PC-9 (cell line): ENCODE data around the gene HSPA12B.

Source experiments
- CTCF ChIP-seq: fragments of 200-600 bp; sonication (generic); conservative IDR thresholded peaks from 2 replicates; pipeline ENCODE4 v1.6.1; 2017; ENCODE audit warnings: mixed run types, antibody characterized with exemption, mild to moderate bottlenecking, moderate library complexity
- EZH2 ChIP-seq: fragments of 200-600 bp; sonication (generic); IDR thresholded peaks from 2 replicates; pipeline ENCODE4 v1.8.0; 2017; ENCODE audit warnings: antibody characterized with exemption, low read depth

DNA sequence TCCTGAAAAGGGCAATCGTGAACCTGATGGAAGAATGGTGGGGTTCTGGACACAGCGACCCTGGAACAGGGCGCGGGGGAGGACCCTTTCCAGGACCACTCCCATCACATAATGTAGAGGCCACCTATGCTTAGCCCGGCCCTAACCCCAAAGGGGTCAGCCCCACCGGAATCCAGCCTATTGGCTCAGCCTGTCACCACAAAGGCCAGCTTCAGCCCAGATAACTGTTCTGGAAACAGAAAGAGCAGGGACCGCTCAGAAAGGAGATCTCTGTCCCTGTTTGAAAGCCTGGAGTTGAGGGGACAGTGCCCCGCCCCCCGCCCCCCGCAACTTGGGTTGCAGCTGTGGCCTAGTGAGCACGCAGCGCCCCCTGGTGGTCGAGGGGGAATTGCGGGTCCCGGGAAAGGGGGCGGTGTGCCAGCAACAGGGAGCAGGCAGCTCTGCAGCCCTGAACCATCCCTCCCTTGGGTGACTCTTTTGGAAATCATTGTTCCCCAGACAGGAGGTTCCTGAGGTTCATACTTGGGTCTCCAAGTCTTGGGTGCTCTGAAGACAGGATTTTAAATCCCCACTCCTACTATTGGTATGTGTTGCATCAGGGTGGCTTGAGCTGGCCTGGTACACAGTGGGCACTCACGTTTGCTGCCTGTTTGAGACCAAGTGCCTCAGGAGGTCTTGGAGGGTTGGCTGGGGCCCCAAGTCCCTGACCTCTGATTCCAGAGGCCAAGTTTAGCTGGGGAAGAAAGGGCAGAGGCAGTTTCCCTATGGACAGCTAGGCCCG, 21.6 kb upstream of the HSPA12B start:
- TF ChIP-seq CTCF (peak; percentile 96), EZH2 (no peak)
